ENCODE results near the gene TEX29. TPM values are rescaled to one million over a fixed set of nuclear protein-coding genes. Genes with fewer than 3 reads are reported as not detected.

Gene TEX29
- total RNA-seq, 2 donors from 2014 or later = 0.29 TPM; not detected in 1

GRCh38 chr13:111287201-111287600 is 33.2 kb upstream of the TEX29 start:
- intact Hi-C loops (cut with DNase I) = no loop called here
- DNase-seq (ENCODE audit: low spot score) = no peak

- DNase-seq (ENCODE audit: low spot score) = no peak
- intact Hi-C loops (cut with DNase I) = no loop called here
Observed at GRCh38 chr13:111288276-111288675, 32.2 kb upstream of the TEX29 start.

- no peak for DNase-seq (ENCODE audit: low spot score)
- intact Hi-C loops (cut with DNase I) = no loop called here
Observed at GRCh38 chr13:111289251-111289650, 31.2 kb upstream of the TEX29 start.

GRCh38 chr13:111291908-111292307 is 28.5 kb upstream of the TEX29 start:
- no peak for DNase-seq (ENCODE audit: low spot score)
- intact Hi-C loops (cut with DNase I) = loop anchor here in 1 of 2 donors (5.0 kb wide), 1 partner anchor 625 kb away; no protein-coding TSS in a partner anchor

- intact Hi-C loops (cut with DNase I) = loop anchor here in 1 of 2 donors (5.0 kb wide), 1 partner anchor 624 kb away; no protein-coding TSS in a partner anchor
Observed at GRCh38 chr13:111292710-111293485, 27.5 kb upstream of the TEX29 start.

GRCh38 chr13:111295886-111296285 is 24.6 kb upstream of the TEX29 start:
- intact Hi-C loops (cut with DNase I) = no loop called here
- no peak for DNase-seq (ENCODE audit: low spot score)

More at GRCh38 chr13:111292710-111293485, 27.5 kb upstream of the TEX29 start:
- no peak for DNase-seq (ENCODE audit: low spot score)

GRCh38 chr13:111296417-111296816 is 24.0 kb upstream of the TEX29 start:
- no peak for DNase-seq (ENCODE audit: low spot score)
- intact Hi-C loops (cut with DNase I) = no loop called here

- DNase-seq (ENCODE audit: low spot score) = no peak
- intact Hi-C loops (cut with DNase I) = no loop called here
Observed at GRCh38 chr13:111298214-111298975, 22.0 kb upstream of the TEX29 start.

- intact Hi-C loops (cut with DNase I) = no loop called here
- DNase-seq (ENCODE audit: low spot score) = no peak
Observed at GRCh38 chr13:111302045-111302726, 18.3 kb upstream of the TEX29 start.

- peak; percentile 41 for DNase-seq (ENCODE audit: low spot score)
- intact Hi-C loops (cut with DNase I) = no loop called here
Observed at GRCh38 chr13:111303559-111303958, 16.9 kb upstream of the TEX29 start.

GRCh38 chr13:111304041-111304544 is 16.3 kb upstream of the TEX29 start:
- intact Hi-C loops (cut with DNase I) = no loop called here

GRCh38 chr13:111304603-111305289 is 15.7 kb upstream of the TEX29 start:
- intact Hi-C loops (cut with DNase I) = no loop called here

More at GRCh38 chr13:111304041-111304544, 16.3 kb upstream of the TEX29 start:
- peak; percentile 38 for DNase-seq (ENCODE audit: low spot score)

GRCh38 chr13:111312944-111313590 is 7.4 kb upstream of the TEX29 start:
- DNase-seq (ENCODE audit: low spot score) = peak; percentile 66
- intact Hi-C loops (cut with DNase I) = no loop called here

More at GRCh38 chr13:111304603-111305289, 15.7 kb upstream of the TEX29 start:
- peak; percentile 51 for DNase-seq (ENCODE audit: low spot score)

- intact Hi-C loops (cut with DNase I) = no loop called here
- DNase-seq (ENCODE audit: low spot score) = peak; percentile 60
Observed at GRCh38 chr13:111313911-111314425, 6.5 kb upstream of the TEX29 start.

- no peak for DNase-seq (ENCODE audit: low spot score)
- intact Hi-C loops (cut with DNase I) = no loop called here
Observed at GRCh38 chr13:111314852-111315251, 5.6 kb upstream of the TEX29 start.

- intact Hi-C loops (cut with DNase I) = no loop called here
- peak; percentile 80 for DNase-seq (ENCODE audit: low spot score)
Observed at GRCh38 chr13:111315347-111315995, 5.0 kb upstream of the TEX29 start.

GRCh38 chr13:111316161-111316730 is 4.2 kb upstream of the TEX29 start:
- intact Hi-C loops (cut with DNase I) = no loop called here
- DNase-seq (ENCODE audit: low spot score) = peak; percentile 42
